Neural crest cell (in vitro differentiated cells): ENCODE data around the gene FAM168A. TPM values are rescaled to one million over a fixed set of nuclear protein-coding genes. Genes with fewer than 3 reads are reported as not detected.

Experiments
- DNase-seq: peaks from one replicate; pipeline ENCODE4 v3.0.0; 2021; ENCODE audit warnings: low read depth, mixed read lengths, low spot score
- H3K27ac Mint-ChIP-seq: one replicate; pipeline ENCODE4 v1.8.0; 2021; ENCODE audit warnings: mild to moderate bottlenecking, mixed read lengths; ENCODE audit not compliant: unreplicated experiment
- H3K27me3 Mint-ChIP-seq: 2 replicates; pipeline ENCODE4 v1.8.0; 2021; ENCODE audit warnings: low read depth, mild to moderate bottlenecking, mixed read lengths
- H3K36me3 Mint-ChIP-seq: 2 replicates; pipeline ENCODE4 v1.8.0; 2021; ENCODE audit warnings: low read depth, mild to moderate bottlenecking, mixed read lengths
- H3K4me1 Mint-ChIP-seq: 2 replicates; pipeline ENCODE4 v1.8.0; 2021; ENCODE audit warnings: mixed read lengths
- H3K4me3 Mint-ChIP-seq: one replicate; pipeline ENCODE4 v1.8.0; 2021; ENCODE audit warnings: mild to moderate bottlenecking, mixed read lengths
- H3K9me3 Mint-ChIP-seq: 2 replicates; pipeline ENCODE4 v1.8.0; 2021; ENCODE audit warnings: mixed read lengths
- CTCF ChIP-seq: fragments of 200-600 bp; sonication (generic); conservative IDR thresholded peaks from 2 replicates; pipeline ENCODE4 v1.5.0; 2021; ENCODE audit warnings: antibody characterized with exemption, mild to moderate bottlenecking
- total RNA-seq: library from RNA; stranded (reverse); gene quantifications from 2 replicates; pipeline ENCODE4 v1.2.1, GENCODE V29; 2021

FAM168A gene
- total RNA-seq, 1 donor from 2014 or later, result 46.6 TPM

GRCh38 chr11:73464347-73464746 lies 133.6 kb downstream of the FAM168A start:
- Mint-ChIP-seq H3K9me3 (peaks cover 3% of the 10 kb centered on the region), H3K4me1 (no peaks in the 10 kb centered on the region), H3K27ac (no peak overlapping the region), H3K36me3 (peaks cover 3% of the 10 kb centered on the region), H3K4me3 (no peak overlapping the region), H3K27me3 (no peaks in the 10 kb centered on the region)
- no peak for TF ChIP-seq CTCF
- DNase-seq, result no peak

- peaks cover 3% of the 10 kb centered on the region for H3K36me3 Mint-ChIP-seq
- H3K9me3 Mint-ChIP-seq, result peaks cover 3% of the 10 kb centered on the region
- TF ChIP-seq CTCF, result no peak
- H3K4me3 Mint-ChIP-seq, result no peak overlapping the region
- no peaks in the 10 kb centered on the region for H3K27me3 Mint-ChIP-seq
- H3K4me1 Mint-ChIP-seq, result no peaks in the 10 kb centered on the region
- DNase-seq, result no peak
- H3K27ac Mint-ChIP-seq, result no peak overlapping the region
Measured at GRCh38 chr11:73463359-73463758, 134.6 kb downstream of the FAM168A start.

- peaks cover 3% of the 10 kb centered on the region for H3K36me3 Mint-ChIP-seq
Measured at GRCh38 chr11:73461964-73462363, 135.9 kb downstream of the FAM168A start.

GRCh38 chr11:73461335-73461840 lies 136.5 kb downstream of the FAM168A start:
- Mint-ChIP-seq H3K4me3 (no peak overlapping the region), H3K9me3 (peaks cover 3% of the 10 kb centered on the region), H3K27ac (no peak overlapping the region), H3K27me3 (no peaks in the 10 kb centered on the region), H3K36me3 (peaks cover 3% of the 10 kb centered on the region), H3K4me1 (no peaks in the 10 kb centered on the region)
- DNase-seq, result no peak
- no peak for TF ChIP-seq CTCF

More at GRCh38 chr11:73461964-73462363, 135.9 kb downstream of the FAM168A start:
- no peak overlapping the region for H3K27ac Mint-ChIP-seq
- H3K27me3 Mint-ChIP-seq, result no peaks in the 10 kb centered on the region
- no peak for DNase-seq
- H3K4me3 Mint-ChIP-seq, result no peak overlapping the region
- peaks cover 3% of the 10 kb centered on the region for H3K9me3 Mint-ChIP-seq
- H3K4me1 Mint-ChIP-seq, result no peaks in the 10 kb centered on the region
- no peak for TF ChIP-seq CTCF

- Mint-ChIP-seq H3K27ac (peak overlapping the region; percentile 46), H3K9me3 (peaks cover 3% of the 10 kb centered on the region), H3K27me3 (no peaks in the 10 kb centered on the region), H3K4me3 (no peak overlapping the region), H3K4me1 (no peaks in the 10 kb centered on the region), H3K36me3 (peaks cover 3% of the 10 kb centered on the region)
- no peak for TF ChIP-seq CTCF
- no peak for DNase-seq
Measured at GRCh38 chr11:73458201-73458600, 139.7 kb downstream of the FAM168A start.
